ENCODE results near the gene CNST.

GRCh38 chr1:246595146-246595545 is 28.9 kb downstream of the CNST start:
- TF ChIP-seq POLR2A (IDR thresholded peaks at IDR 0.05; ENCODE audit: low read depth, low read length) (no peak), POLR2AphosphoS5 (IDR thresholded peaks at IDR 0.05; ENCODE audit: low read depth, low read length) (no peak), TAF1 (IDR thresholded peaks at IDR 0.05; ENCODE audit: low read depth, low read length) (no peak)
